GM12801 (cell line): Measurements from ENCODE around the gene ERF.

Experiments
- CTCF ChIP-seq: IDR thresholded peaks from one replicate; pipeline ENCODE4 v1.5.1; 2011; ENCODE audit warnings: control low read depth; ENCODE audit not compliant: insufficient read length; ENCODE audit errors: extremely low read depth

The ERF gene

DNA sequence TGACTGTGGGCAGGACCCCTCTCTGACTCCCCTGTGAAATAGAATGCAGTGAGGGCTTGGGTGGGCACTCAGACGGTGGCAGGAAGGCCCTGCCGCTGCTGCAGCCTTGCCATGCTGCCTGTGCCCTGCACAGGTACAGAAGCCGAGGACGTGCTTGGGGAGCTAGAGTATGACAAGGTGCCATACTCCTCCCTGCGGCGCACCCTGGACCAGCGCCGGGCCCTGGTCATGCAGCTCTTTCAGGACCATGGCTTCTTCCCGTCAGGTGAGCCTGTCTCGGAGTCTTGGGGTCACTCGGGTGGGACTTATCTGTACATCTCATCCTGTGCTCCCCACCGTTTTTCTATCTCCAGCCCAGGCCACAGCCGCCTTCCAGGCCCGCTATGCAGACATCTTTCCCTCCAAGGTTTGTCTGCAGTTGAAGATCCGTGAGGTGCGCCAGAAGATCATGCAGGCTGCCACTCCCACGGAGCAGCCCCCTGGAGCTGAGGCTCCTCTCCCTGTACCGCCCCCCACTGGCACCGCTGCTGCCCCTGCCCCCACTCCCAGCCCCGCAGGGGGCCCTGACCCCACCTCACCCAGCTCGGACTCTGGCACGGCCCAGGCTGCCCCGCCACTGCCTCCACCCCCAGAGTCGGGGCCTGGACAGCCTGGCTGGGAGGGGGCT is 39.7 kb upstream of the ERF start:
- no peak for TF ChIP-seq CTCF

- no peak for TF ChIP-seq CTCF
Measured at GRCh38 chr19:42293948-42294347, 39.0 kb upstream of the ERF start.

GRCh38 chr19:42293540-42293939 is 38.6 kb upstream of the ERF start:
- no peak for TF ChIP-seq CTCF

DNA sequence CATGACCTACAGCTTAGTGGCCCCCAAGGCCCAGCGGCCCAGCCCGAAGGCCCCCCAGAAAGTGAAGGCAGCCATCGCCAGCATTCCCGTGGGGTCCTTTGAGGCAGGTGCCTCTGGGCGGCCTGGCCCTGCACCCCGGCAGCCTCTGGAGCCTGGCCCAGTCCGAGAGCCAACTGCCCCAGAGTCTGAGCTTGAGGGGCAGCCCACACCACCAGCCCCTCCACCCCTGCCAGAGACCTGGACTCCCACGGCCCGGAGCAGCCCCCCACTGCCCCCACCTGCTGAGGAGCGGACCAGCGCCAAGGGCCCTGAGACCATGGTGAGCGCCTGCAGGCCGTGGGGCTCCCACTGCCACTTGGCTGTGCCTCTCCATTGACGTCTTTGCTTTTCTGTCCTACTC is 38.0 kb upstream of the ERF start:
- TF ChIP-seq CTCF, result no peak

DNA sequence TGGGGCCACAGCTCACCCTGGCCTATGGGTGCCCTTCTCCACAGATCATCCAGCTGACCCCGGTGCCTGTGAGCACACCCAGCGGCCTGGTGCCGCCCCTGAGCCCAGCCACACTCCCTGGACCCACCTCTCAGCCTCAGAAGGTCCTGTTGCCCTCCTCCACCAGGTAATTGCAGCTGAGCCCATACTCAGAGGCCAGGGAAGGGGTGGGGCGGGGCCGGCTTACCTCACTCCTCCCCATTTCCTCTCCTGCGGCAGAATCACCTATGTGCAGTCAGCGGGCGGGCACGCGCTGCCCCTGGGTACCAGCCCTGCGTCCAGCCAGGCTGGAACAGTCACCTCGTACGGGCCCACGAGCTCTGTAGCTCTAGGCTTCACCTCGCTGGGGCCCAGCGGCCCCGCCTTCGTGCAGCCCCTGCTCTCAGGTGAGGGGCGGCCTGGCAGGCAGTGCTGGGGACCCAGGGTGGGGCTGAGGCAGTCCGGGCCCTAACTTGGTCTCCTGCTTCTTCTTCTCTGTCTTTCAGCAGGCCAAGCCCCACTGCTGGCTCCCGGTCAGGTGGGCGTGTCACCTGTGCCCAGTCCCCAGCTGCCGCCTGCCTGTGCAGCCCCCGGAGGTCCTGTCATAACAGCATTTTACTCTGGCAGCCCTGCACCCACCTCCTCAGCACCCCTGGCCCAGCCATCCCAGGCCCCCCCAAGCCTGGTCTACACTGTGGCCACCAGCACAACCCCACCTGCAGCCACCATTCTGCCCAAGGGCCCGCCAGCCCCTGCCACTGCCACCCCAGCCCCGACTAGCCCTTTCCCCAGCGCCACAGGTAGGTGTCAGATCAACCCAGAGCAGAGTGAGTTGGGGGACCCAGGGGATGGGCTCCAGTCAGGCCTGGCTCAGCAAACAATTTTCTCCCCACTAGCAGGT is 37.4 kb upstream of the ERF start:
- TF ChIP-seq CTCF, result no peak

DNA sequence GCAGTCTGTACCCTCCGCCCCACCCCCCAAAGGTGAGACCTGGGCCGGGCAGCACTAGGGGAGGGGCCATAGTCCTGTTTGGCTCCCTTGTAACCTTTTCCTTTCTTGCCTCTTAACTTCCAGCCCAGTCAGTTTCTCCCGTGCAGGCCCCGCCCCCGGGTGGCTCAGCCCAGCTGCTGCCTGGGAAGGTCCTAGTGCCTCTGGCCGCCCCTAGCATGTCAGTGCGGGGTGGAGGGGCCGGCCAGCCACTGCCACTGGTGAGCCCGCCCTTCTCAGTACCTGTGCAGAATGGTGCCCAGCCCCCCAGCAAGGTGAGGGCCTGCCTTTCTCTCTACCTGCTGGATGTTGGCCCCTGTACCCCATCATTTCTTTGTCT is 36.5 kb upstream of the ERF start:
- TF ChIP-seq CTCF, result no peak

- no peak for TF ChIP-seq CTCF
Measured at GRCh38 chr19:42290523-42291434, 35.9 kb upstream of the ERF start.
